ENCODE results near the gene PANK4.

- TF ChIP-seq CTCF (optimal IDR thresholded peaks at IDR 0.05 in 1 of 3, IDR thresholded peaks at IDR 0.05 in 1 of 3, conservative IDR thresholded peaks at IDR 0.05 in 1 of 3; ENCODE audit: extremely low read depth in 1 of 3, insufficient read depth in 2 of 3, low read length in 3 of 3) (no peak), EZH2 (IDR thresholded peaks at IDR 0.05; ENCODE audit: low read length) (no peak)
These were observed 29.9 kb upstream of the PANK4 start, which contains the start of gene TNFRSF14 for GRCh38 chr1:2556277-2556677.

All from keratinocyte (primary cell).